HCT116 (cell line): Measurements from ENCODE around the gene SMCO1. TPM values are rescaled to one million over a fixed set of nuclear protein-coding genes. Genes with fewer than 3 reads are reported as not detected.

ENCODE experiments used
- ATAC-seq: fragments of 200-7000 bp; cut with Tn5 transposase; 2 replicates; pipeline ENCODE4 v1.9.1; 2020; ENCODE audit warnings: mild to moderate bottlenecking, moderate library complexity
- BruUV-seq: library from RNA; stranded (reverse); fragments of 400-500 nt; replicated peaks from 2 replicates; lab custom pipeline; 2021; lab: Mats Ljungman, UMichigan
- CTCF ChIA-PET: fragments of 300-600 bp; sonication (Branson Sonifier 250); formaldehyde crosslinking; loops from one replicate; lab custom pipeline; 2021; ENCODE audit warnings: antibody characterized with exemption; lab: Charles Lee
- POLR2A ChIA-PET: fragments of 300-600, 350-600 bp; sonication (Branson Sonifier 250); formaldehyde crosslinking; loops from one replicate; lab custom pipeline; 2021; ENCODE audit warnings: antibody characterized with exemption; lab: Charles Lee
- RAD21 ChIA-PET, 2 experiments: fragments of 300-600 bp; sonication (Branson Sonifier 250); formaldehyde crosslinking; loops; one replicate each; lab custom pipeline; 2023; ENCODE audit warnings: low total read pairs in 2 of 2; ENCODE audit not compliant: uncharacterized antibody in 2 of 2, unreplicated experiment in 2 of 2, low non-redundant PET in 1 of 2; lab: Charles Lee
- DNase-seq: peaks from one replicate; pipeline ENCODE4 v3.0.0-alpha.2; 2010; ENCODE audit warnings: low read depth, low spot score
- H2AFZ ChIP-seq: fragments of 200-600 bp; shearing (Covaris generic), sonication (generic); 2 replicates; pipeline ENCODE4 v1.6.1; 2017; ENCODE audit warnings: low read depth, mixed run types, mixed read lengths, antibody characterized with exemption, low read length; ENCODE audit not compliant: poor library complexity, severe bottlenecking
- H3K27ac ChIP-seq: 2 replicates; pipeline ENCODE4 v1.5.1; 2012; ENCODE audit warnings: low read depth, low read length
- H3K27me3 ChIP-seq: fragments of 200-600 bp; sonication (generic); 2 replicates; pipeline ENCODE4 v1.6.1; 2016; ENCODE audit warnings: mixed run types, low read length, mixed read lengths; ENCODE audit not compliant: insufficient read depth
- H3K36me3 ChIP-seq, 2 experiments: fragments of 200-500 bp in 1 of 2; fragments of 200-600 bp in 1 of 2; sonication (Bioruptor generic) in 1 of 2; sonication (generic) in 1 of 2; 2 replicates each; pipeline versions ENCODE4 v1.5.1 to v1.6.1; 2014 to 2016; ENCODE audit warnings: low read length in 2 of 2, inconsistent platforms in 1 of 2, mixed read lengths in 1 of 2, mixed run types in 1 of 2; ENCODE audit not compliant: insufficient read depth in 2 of 2, control insufficient read depth in 1 of 2
- H3K4me1 ChIP-seq, 2 experiments: fragments of 200-600 bp in 1 of 2; sonication (generic) in 1 of 2; 2 replicates each; pipeline versions ENCODE4 v1.5.1 to v1.6.1; 2012 to 2017; ENCODE audit warnings: low read length in 2 of 2, inconsistent platforms in 1 of 2, mild to moderate bottlenecking in 1 of 2, mixed read lengths in 1 of 2, mixed run types in 1 of 2, moderate library complexity in 1 of 2; ENCODE audit not compliant: insufficient read depth in 2 of 2, control insufficient read depth in 1 of 2
- H3K4me2 ChIP-seq: fragments of 200-600 bp; sonication (generic); 2 replicates; pipeline ENCODE4 v1.6.1; 2017; ENCODE audit warnings: mixed run types, low read length, mixed read lengths
- H3K4me3 ChIP-seq, 2 experiments: fragments of 200-600 bp in 1 of 2; sonication (generic) in 1 of 2; replicated peaks in 1 of 2; 2 replicates each; pipeline ENCODE4 v1.5.1; 2011 to 2016; ENCODE audit warnings: low read length in 2 of 2, control low read depth in 1 of 2, low read depth in 1 of 2, mild to moderate bottlenecking in 1 of 2, mixed read lengths in 1 of 2, mixed run types in 1 of 2
- H3K79me2 ChIP-seq: fragments of 200-600 bp; sonication (generic); 2 replicates; pipeline ENCODE4 v1.6.1; 2017; ENCODE audit warnings: mild to moderate bottlenecking, mixed run types, low read length, moderate library complexity, mixed read lengths; ENCODE audit not compliant: insufficient read depth
- H3K9ac ChIP-seq: fragments of 200-600 bp; sonication (generic); 2 replicates; pipeline ENCODE4 v1.6.1; 2016; ENCODE audit warnings: low read length, mixed read lengths
- H3K9me2 ChIP-seq: fragments of 200-600 bp; sonication (generic), shearing (Covaris generic); 2 replicates; pipeline ENCODE4 v1.6.1; 2017; ENCODE audit warnings: mixed run types, mild to moderate bottlenecking, moderate library complexity; ENCODE audit not compliant: insufficient read depth
- H3K9me3 ChIP-seq, 2 experiments: fragments of 200-500 bp in 1 of 2; fragments of 200-600 bp in 1 of 2; sonication (Bioruptor generic) in 1 of 2; sonication (generic) in 1 of 2; 2 replicates each; pipeline ENCODE4 v1.6.1; 2014 to 2017; ENCODE audit warnings: low read length in 2 of 2, mixed read lengths in 2 of 2, inconsistent platforms in 1 of 2, low read depth in 1 of 2, mild to moderate bottlenecking in 1 of 2, mixed run types in 1 of 2, moderate library complexity in 1 of 2; ENCODE audit not compliant: control insufficient read depth in 1 of 2, insufficient read depth in 1 of 2
- H4K20me1 ChIP-seq: fragments of 200-600 bp; sonication (generic), shearing (Covaris generic); 2 replicates; pipeline ENCODE4 v1.6.1; 2017; ENCODE audit warnings: mixed run types, mild to moderate bottlenecking, moderate library complexity; ENCODE audit not compliant: insufficient read depth
- ATF3 ChIP-seq: IDR thresholded peaks from 2 replicates; pipeline ENCODE4 v1.6.1; 2012
- CBX3 ChIP-seq: IDR thresholded peaks from 2 replicates; pipeline ENCODE4 v1.6.1; 2012; ENCODE audit warnings: low read depth
- ELF1 ChIP-seq: IDR thresholded peaks from 2 replicates; pipeline ENCODE4 v1.6.1; 2012; ENCODE audit warnings: low read depth, borderline replicate concordance
- EZH2 ChIP-seq: fragments of 200-600 bp; sonication (generic); IDR thresholded peaks from 2 replicates; pipeline ENCODE4 v1.6.1; 2017; ENCODE audit warnings: antibody characterized with exemption, mixed run types
- POLR2A ChIP-seq: IDR thresholded peaks from 2 replicates; pipeline ENCODE4 v1.7.0; 2011; ENCODE audit warnings: borderline replicate concordance; ENCODE audit not compliant: insufficient read depth, insufficient read length; ENCODE audit errors: extremely low read depth
- POLR2AphosphoS5 ChIP-seq: IDR thresholded peaks from 2 replicates; pipeline ENCODE4 v1.6.1; 2011; ENCODE audit warnings: mild to moderate bottlenecking, low read depth, low read length, moderate library complexity
- RAD21 ChIP-seq: IDR thresholded peaks from 2 replicates; pipeline ENCODE4 v1.6.1; 2012; ENCODE audit warnings: low read depth, mild to moderate bottlenecking
- REST ChIP-seq: IDR thresholded peaks from 2 replicates; pipeline ENCODE4 v1.6.1; 2012; ENCODE audit warnings: low read depth
- SP1 ChIP-seq: IDR thresholded peaks from 2 replicates; pipeline ENCODE4 v1.6.1; 2012; ENCODE audit warnings: low read depth
- SRF ChIP-seq: IDR thresholded peaks from 2 replicates; pipeline ENCODE4 v1.6.1; 2012; ENCODE audit warnings: low read depth
- TCF7L2 ChIP-seq: IDR thresholded peaks from 2 replicates; pipeline ENCODE4 v1.7.0; 2011; ENCODE audit warnings: borderline replicate concordance, inconsistent platforms; ENCODE audit not compliant: insufficient read depth, insufficient read length; ENCODE audit errors: extremely low read depth
- intact Hi-C: fragments of 100-400 bp; cut with micrococcal nuclease; formaldehyde crosslinking; loops from 2 replicates; pipeline ENCODE4 v1.10.0; 2022
- total RNA-seq: library from RNA; stranded (reverse); gene quantifications from one replicate; pipeline ENCODE4 v1.2.1, GENCODE V29; 2021; ENCODE audit not compliant: unreplicated experiment
- TF ChIP-seq, protein P1 (sequence below): IDR thresholded peaks from 2 replicates; pipeline ENCODE4 v1.6.1; 2011; ENCODE audit warnings: mild to moderate bottlenecking, low read length, moderate library complexity; ENCODE audit not compliant: insufficient replicate concordance; ENCODE audit errors: extremely low read depth

SMCO1 gene
- total RNA-seq, 1 experiment from 2014 or later = not detected

- BruUV-seq = no TSS peak
- ChIA-PET POLR2A (no interaction called here), RAD21 (no interaction called here)
Observed at GRCh38 chr3:196554205-196554604, 39.1 kb upstream of the SMCO1 start.

More at GRCh38 chr3:196554205-196554604, 39.1 kb upstream of the SMCO1 start:
- Histone ChIP-seq H3K27me3 (no peaks in the 10 kb centered on the region), H3K9me3 (no peaks in the 10 kb centered on the region), H3K9ac (no peak overlapping the region), H3K79me2 (no peaks in the 10 kb centered on the region), H3K27ac (no peak overlapping the region), H3K9me2 (no peaks in the 10 kb centered on the region), H4K20me1 (no peaks in the 10 kb centered on the region), H3K4me3 (no peak overlapping the region), H3K4me1 (no peaks in the 10 kb centered on the region), H3K36me3 (no peaks in the 10 kb centered on the region), H2AFZ (no peak overlapping the region), H3K4me2 (no peak overlapping the region)
- TF ChIP-seq REST (no peak), SRF (no peak), CBX3 (no peak), TCF7L2 (no peak), EZH2 (no peak), RAD21 (no peak), SP1 (no peak), POLR2A (no peak), ATF3 (no peak), ELF1 (no peak), POLR2AphosphoS5 (no peak)
- TF ChIP-seq, protein P1, sequence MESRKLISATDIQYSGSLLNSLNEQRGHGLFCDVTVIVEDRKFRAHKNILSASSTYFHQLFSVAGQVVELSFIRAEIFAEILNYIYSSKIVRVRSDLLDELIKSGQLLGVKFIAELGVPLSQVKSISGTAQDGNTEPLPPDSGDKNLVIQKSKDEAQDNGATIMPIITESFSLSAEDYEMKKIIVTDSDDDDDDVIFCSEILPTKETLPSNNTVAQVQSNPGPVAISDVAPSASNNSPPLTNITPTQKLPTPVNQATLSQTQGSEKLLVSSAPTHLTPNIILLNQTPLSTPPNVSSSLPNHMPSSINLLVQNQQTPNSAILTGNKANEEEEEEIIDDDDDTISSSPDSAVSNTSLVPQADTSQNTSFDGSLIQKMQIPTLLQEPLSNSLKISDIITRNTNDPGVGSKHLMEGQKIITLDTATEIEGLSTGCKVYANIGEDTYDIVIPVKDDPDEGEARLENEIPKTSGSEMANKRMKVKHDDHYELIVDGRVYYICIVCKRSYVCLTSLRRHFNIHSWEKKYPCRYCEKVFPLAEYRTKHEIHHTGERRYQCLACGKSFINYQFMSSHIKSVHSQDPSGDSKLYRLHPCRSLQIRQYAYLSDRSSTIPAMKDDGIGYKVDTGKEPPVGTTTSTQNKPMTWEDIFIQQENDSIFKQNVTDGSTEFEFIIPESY = no peak
- DNase-seq (no peak), ATAC-seq (no peak)
- intact Hi-C loops = no loop called here
- CTCF ChIA-PET = interaction anchor here (1.2 kb wide), 1 partner anchor 25 kb away, joined by 4 read pairs; no protein-coding TSS in a partner anchor
